Effector memory CD4-positive, alpha-beta T cell (primary cell): ENCODE measurements around the gene ARFGAP1.

Source experiments
- DNase-seq, 3 donors: peaks; one replicate each; pipeline ENCODE4 v3.0.0-alpha.2; 2020
- H3K27ac ChIP-seq: 2 replicates; pipeline ENCODE4 v1.7.0; 2013; ENCODE audit warnings: mild to moderate bottlenecking, low read length, moderate library complexity; ENCODE audit not compliant: insufficient read depth, poor library complexity, severe bottlenecking
- H3K27me3 ChIP-seq: replicated peaks from 2 replicates; pipeline ENCODE4 v1.7.0; 2013; ENCODE audit warnings: mild to moderate bottlenecking, low read length; ENCODE audit not compliant: insufficient read depth, control insufficient read depth, poor library complexity, severe bottlenecking
- H3K36me3 ChIP-seq: 2 replicates; pipeline ENCODE4 v1.7.0; 2013; ENCODE audit warnings: mild to moderate bottlenecking, low read length, moderate library complexity; ENCODE audit not compliant: control insufficient read depth, insufficient read depth
- H3K4me1 ChIP-seq: 2 replicates; pipeline ENCODE4 v1.7.0; 2013; ENCODE audit warnings: low read length, mild to moderate bottlenecking; ENCODE audit not compliant: control insufficient read depth, insufficient read depth, poor library complexity, severe bottlenecking
- H3K4me3 ChIP-seq: 2 replicates; pipeline ENCODE4 v1.7.0; 2013; ENCODE audit warnings: low read length, low read depth, mild to moderate bottlenecking; ENCODE audit not compliant: insufficient read depth, poor library complexity, severe bottlenecking
- H3K9me3 ChIP-seq: 2 replicates; pipeline ENCODE4 v1.7.0; 2013; ENCODE audit warnings: mild to moderate bottlenecking, low read length, moderate library complexity; ENCODE audit not compliant: control insufficient read depth

Gene ARFGAP1

DNA sequence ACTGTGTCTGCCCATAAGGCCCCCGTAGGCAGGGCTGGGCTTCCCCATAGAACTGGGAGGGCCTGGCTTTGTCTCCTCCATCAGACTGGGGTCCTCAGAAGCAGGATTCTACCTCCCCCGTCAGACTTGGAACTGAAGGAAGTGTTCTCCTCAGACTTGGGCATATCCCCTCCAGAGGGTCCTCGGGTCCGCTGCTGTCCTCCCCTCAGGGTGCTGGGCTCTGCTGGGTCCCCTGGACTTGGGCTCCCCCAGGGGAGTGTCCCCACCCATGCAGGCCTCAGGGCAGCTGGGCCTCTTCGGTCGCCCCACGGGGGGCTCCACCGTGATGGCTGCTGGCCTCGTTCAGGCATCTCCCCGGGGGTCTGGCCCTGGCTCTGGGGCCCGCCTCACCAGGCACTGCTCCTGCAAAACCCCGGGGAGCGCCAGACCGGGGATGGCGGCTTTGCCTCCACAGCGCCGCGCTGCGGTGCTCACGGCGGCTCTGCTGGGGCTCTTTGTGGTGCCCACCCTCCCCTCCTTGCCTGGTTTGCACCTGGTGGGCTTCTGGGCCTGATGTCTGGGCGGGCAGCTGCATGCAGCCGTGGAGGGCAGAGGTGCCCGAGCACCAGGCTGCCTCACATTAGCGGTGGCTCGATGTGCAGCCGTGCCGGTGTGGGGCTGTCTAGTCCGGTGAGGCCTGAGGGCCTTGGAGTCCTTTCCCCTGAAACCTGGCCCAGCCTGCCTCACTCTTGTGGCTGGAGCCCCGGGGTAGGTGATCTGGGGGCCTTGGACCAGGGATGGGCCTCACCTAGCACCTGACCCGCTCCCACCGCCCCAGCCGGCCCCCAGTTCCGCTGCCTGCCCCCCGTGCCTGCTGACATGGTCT, 34.3 kb downstream of the ARFGAP1 start:
- H3K4me1 ChIP-seq = no peaks in the 10 kb centered on the region
- no peaks in the 10 kb centered on the region for H3K9me3 ChIP-seq
- no peaks in the 10 kb centered on the region for H3K36me3 ChIP-seq
- DNase-seq = no peak
- H3K27ac ChIP-seq = no peak overlapping the region
- no peak overlapping the region for H3K4me3 ChIP-seq
- no peaks in the 10 kb centered on the region for H3K27me3 ChIP-seq

DNA sequence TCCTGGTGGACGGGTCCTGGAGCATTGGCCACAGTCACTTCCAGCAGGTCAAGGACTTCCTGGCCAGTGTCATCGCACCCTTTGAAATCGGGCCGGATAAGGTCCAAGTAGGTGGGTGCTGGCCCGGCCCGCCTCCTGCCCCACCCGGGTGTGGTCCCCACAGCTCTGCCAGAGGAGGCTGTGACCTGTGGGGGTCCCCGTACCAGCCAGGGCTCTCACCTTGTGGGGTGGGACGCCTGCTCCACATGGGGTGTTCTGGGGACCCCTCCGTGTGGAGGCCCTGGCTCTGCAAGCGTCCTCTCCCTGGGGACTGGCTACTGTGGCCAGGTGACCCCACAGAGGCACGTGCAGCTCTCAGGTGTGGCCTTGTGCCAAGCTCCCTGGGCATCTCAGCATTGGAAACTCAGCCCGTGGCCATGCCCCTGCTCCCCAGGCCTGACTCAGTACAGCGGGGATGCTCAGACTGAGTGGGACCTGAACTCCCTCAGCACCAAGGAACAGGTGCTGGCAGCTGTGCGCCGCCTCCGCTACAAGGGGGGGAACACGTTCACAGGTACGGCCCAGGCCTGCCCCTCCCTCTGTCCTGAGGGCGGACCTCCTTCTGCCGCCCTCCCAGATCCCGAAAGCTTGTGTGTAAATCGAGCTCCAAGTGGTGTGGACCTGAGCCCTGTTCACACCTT, 35.1 kb downstream of the ARFGAP1 start:
- Histone ChIP-seq H3K4me3 (no peak overlapping the region), H3K9me3 (no peaks in the 10 kb centered on the region), H3K27ac (no peak overlapping the region), H3K4me1 (no peaks in the 10 kb centered on the region), H3K27me3 (no peaks in the 10 kb centered on the region), H3K36me3 (no peaks in the 10 kb centered on the region)
- no peak for DNase-seq

DNA sequence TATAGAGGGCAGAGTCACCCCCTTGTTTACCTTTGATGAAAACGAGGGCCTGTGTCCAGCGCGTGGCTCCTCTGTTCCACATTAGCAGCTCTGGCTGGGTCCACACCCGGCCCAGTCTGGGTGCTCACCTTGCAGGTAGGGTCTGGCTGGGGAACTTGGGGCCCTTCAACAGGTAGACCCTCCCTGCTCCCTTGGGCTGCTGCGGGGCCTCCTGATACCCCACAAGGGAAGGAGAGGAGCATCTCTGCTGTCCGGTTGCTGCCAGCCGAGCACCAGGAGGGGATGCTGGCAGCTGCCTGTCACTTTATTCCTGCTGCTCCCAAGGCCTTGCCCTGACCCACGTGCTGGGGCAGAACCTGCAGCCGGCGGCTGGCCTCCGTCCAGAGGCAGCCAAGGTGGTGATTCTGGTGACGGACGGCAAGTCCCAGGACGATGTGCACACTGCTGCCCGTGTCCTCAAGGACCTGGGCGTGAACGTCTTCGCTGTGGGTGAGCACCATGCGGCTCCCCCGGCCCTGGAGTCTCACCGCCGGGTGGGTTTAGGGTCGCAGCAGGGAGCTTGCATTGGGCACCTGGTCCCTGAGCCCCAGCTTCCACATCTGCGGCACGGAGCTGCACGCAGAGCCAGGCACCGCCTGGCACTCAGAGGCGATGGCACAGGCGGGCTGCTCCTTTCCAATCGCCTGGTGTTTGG, 35.8 kb downstream of the ARFGAP1 start:
- no peak overlapping the region for H3K27ac ChIP-seq
- H3K27me3 ChIP-seq = no peaks in the 10 kb centered on the region
- no peak for DNase-seq
- no peaks in the 10 kb centered on the region for H3K9me3 ChIP-seq
- H3K4me3 ChIP-seq = no peak overlapping the region
- no peaks in the 10 kb centered on the region for H3K4me1 ChIP-seq
- no peaks in the 10 kb centered on the region for H3K36me3 ChIP-seq

DNA sequence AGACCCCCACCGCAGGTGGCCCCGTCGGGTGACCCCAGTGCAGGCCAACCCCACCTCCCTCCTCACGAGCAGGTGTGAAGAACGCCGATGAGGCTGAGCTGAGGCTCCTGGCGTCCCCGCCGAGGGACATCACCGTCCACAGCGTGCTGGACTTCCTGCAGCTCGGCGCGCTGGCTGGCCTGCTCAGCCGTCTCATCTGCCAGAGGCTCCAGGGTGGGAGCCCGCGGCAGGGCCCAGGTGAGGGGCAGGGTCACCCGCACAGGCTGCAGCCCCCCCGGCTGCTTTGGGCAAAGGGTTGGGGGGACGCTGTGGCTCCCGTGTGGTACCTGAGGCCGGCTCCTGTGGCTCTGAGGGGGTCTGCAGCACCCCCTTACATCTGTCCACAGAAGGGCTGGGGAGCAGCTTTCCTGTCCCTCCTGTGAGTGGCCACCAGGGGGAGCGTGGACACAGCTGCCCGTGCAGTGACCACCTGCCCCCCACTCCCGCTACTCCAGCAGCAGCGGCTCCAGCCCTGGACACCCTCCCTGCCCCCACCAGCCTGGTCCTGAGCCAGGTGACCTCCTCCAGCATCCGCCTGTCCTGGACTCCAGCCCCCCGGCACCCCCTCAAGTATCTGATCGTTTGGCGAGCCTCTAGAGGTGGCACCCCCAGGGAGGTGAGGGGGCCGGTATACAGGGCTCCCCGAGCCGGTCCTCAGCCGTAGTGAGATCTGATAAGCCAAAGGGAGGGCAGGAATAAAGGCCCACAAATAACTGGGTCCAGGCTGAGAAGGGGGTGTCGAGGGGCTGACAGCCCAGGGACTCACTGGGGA, 36.9 kb downstream of the ARFGAP1 start:
- no peak for DNase-seq
- no peaks in the 10 kb centered on the region for H3K4me1 ChIP-seq
- H3K27ac ChIP-seq = no peak overlapping the region
- no peaks in the 10 kb centered on the region for H3K9me3 ChIP-seq
- no peaks in the 10 kb centered on the region for H3K36me3 ChIP-seq
- no peaks in the 10 kb centered on the region for H3K27me3 ChIP-seq
- no peak overlapping the region for H3K4me3 ChIP-seq

DNA sequence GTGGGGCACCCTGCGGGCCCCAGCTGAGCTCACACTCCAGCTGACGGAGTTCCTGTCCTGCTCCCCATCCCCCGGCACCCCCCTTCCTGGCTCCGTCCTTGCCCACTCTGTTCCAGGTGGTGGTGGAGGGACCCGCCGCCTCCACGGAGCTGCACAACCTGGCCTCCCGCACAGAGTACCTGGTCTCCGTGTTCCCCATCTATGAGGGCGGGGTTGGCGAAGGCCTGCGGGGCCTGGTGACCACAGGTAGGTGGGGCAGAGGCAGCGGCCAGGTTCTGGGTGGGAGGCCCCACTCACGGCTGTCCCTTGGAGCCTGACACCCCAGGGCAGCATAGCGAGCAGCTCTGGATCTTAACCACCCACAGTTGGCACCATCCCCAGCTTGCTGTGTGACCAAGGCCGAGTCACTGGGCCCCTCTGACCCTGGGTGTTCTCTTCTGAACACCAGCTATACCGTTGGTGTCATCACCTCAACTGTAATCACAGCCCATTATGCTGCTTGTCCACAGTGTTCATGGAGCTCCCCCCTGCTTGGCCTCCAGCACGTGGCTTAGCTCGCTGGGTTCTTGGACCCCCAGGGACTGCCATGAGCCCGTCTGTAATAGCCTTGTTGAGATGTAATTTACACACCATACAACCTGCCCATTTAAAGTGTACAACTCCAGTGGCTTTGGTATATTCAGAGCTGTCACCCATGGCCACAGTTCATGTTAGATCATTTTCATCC, 37.8 kb downstream of the ARFGAP1 start:
- H3K27me3 ChIP-seq = no peaks in the 10 kb centered on the region
- H3K4me3 ChIP-seq = no peak overlapping the region
- no peak for DNase-seq

DNA sequence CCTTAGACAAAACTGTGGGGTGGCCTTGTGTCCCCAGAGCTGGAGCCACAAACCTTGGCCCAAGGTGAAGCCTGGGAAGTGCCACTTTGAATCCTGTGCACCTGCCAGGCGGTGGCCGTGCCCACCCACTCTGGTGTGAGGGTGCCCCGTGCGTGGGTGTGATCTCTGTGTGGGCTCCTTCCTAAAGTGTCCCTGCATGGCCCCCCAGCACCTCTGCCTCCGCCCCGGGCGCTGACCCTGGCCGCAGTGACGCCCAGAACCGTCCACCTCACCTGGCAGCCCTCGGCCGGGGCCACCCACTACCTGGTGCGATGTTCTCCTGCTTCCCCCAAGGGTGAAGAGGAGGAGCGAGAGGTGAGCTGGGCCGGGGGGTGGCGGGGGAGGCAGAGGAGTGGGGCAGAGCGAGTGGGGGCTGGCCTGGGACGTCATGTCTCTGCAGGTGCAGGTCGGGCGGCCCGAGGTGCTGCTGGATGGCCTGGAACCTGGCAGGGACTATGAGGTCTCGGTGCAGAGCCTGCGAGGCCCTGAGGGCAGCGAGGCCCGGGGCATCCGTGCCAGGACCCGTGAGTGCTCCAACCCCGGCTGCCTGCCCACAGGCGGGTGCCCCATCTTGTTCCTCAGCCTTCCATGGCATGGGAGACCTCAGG, 38.7 kb downstream of the ARFGAP1 start:
- H3K4me1 ChIP-seq = no peaks in the 10 kb centered on the region
- no peaks in the 10 kb centered on the region for H3K9me3 ChIP-seq
- DNase-seq = no peak
- no peaks in the 10 kb centered on the region for H3K36me3 ChIP-seq
- no peak overlapping the region for H3K27ac ChIP-seq
- H3K27me3 ChIP-seq = no peaks in the 10 kb centered on the region
- H3K4me3 ChIP-seq = no peak overlapping the region

More for the DNA sequence above, 37.8 kb downstream of the ARFGAP1 start:
- Histone ChIP-seq H3K9me3 (no peaks in the 10 kb centered on the region), H3K36me3 (no peaks in the 10 kb centered on the region), H3K27ac (no peak overlapping the region), H3K4me1 (no peaks in the 10 kb centered on the region)

DNA sequence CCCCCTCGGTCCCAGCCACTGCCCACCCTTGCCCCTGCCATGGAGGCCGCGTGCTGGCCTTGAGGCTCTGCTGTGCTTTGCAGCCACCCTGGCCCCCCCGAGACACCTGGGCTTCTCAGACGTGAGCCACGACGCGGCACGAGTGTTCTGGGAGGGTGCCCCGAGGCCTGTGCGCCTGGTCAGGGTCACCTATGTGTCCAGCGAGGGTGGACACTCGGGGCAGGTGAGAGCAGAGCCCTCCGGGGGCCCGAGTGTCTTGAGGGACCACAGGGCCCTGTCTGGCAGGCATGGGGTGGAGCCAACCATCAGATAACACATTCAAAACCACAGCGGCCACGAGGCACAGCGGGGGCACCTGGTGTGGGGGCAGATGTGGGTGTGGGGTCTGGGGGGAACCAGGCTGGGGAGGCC, 39.2 kb downstream of the ARFGAP1 start:
- Histone ChIP-seq H3K36me3 (no peaks in the 10 kb centered on the region), H3K4me1 (no peaks in the 10 kb centered on the region), H3K4me3 (no peak overlapping the region), H3K27me3 (no peaks in the 10 kb centered on the region), H3K9me3 (no peaks in the 10 kb centered on the region), H3K27ac (no peak overlapping the region)
- no peak for DNase-seq

DNA sequence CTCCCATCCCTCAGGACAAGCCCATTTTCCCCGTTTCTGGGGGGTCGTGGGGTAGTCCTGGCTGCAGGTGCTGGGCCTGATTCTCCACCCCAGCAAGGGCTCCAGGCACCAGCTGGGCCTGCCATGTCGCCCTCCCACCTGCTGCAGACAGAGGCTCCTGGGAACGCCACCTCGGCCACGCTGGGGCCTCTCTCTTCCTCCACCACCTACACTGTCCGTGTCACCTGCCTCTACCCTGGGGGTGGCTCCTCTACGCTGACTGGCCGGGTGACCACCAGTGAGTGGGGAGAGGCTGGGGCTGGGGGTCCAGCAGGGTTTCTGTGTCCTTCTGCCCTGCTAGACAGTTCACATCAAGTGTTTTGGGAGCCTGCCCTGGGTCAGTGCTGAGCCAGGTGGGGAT, 39.7 kb downstream of the ARFGAP1 start:
- H3K27me3 ChIP-seq = no peaks in the 10 kb centered on the region
- H3K4me3 ChIP-seq = no peak overlapping the region
- DNase-seq = no peak
- no peaks in the 10 kb centered on the region for H3K9me3 ChIP-seq
- no peaks in the 10 kb centered on the region for H3K4me1 ChIP-seq
- no peak overlapping the region for H3K27ac ChIP-seq
- no peaks in the 10 kb centered on the region for H3K36me3 ChIP-seq
